Mucosa of rectum (tissue), 2 donors: ENCODE measurements around the gene EIF4A3.

Experiments used
- H3K27ac ChIP-seq, 2 donors: one replicate each; pipeline ENCODE4 v1.7.0; 2013; ENCODE audit warnings: inconsistent platforms in 2 of 2, low read depth in 2 of 2, low read length in 2 of 2
- H3K27me3 ChIP-seq, 2 donors: one replicate each; pipeline ENCODE4 v1.7.0; 2013; ENCODE audit warnings: low read length in 2 of 2; ENCODE audit not compliant: control insufficient read depth in 2 of 2, insufficient read depth in 2 of 2
- H3K36me3 ChIP-seq, 2 donors: one replicate each; pipeline ENCODE4 v1.7.0; 2013; ENCODE audit warnings: low read length in 2 of 2; ENCODE audit not compliant: control insufficient read depth in 2 of 2, insufficient read depth in 2 of 2
- H3K4me1 ChIP-seq, 2 donors: one replicate each; pipeline ENCODE4 v1.7.0; 2013; ENCODE audit warnings: low read length in 2 of 2, mild to moderate bottlenecking in 1 of 2; ENCODE audit not compliant: control insufficient read depth in 2 of 2, insufficient read depth in 2 of 2
- H3K4me3 ChIP-seq, 2 donors: one replicate each; pipeline ENCODE4 v1.7.0; 2013; ENCODE audit warnings: low read length in 2 of 2
- H3K9ac ChIP-seq, 2 donors: one replicate each; pipeline ENCODE4 v1.7.0; 2013; ENCODE audit warnings: low read length in 2 of 2, low read depth in 1 of 2, mild to moderate bottlenecking in 1 of 2
- H3K9me3 ChIP-seq, 2 donors: one replicate each; pipeline ENCODE4 v1.7.0; 2013; ENCODE audit warnings: low read length in 2 of 2; ENCODE audit not compliant: control insufficient read depth in 2 of 2
- donor health status: healthy.
- donor health status: Normal muscosa, but diverticular disease.

The EIF4A3 gene

DNA sequence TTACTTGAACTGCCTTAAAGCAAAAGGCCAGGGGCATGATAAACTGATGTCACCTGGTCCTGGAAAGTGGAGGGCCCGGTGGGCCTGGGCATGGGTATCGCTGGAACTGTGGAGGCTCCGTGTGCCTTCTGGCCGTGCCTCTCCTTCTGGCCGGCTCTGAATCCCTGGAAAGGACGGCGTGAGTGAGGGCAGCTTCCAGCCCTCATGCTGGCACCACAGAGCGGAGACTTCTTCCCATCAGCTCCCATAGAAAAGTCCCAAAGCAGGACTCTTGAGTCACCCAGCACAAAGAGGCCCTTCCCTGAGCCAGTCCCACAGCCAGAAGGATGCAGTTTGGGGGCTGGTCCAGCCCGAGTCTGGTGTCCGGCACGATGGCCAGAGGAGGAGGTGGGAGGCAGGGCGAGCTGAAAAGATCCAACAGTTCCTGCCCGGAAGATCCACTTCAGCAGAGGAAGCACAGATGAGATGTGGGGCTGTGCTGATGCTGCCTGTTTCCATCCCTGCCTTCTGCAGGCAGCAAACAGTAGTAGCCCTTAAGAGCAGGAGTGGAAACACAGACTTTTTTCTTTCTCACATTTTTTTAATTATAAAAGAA lies 37.8 kb downstream of the EIF4A3 start:
- H3K36me3 ChIP-seq = no peaks in the 10 kb centered on the region

DNA sequence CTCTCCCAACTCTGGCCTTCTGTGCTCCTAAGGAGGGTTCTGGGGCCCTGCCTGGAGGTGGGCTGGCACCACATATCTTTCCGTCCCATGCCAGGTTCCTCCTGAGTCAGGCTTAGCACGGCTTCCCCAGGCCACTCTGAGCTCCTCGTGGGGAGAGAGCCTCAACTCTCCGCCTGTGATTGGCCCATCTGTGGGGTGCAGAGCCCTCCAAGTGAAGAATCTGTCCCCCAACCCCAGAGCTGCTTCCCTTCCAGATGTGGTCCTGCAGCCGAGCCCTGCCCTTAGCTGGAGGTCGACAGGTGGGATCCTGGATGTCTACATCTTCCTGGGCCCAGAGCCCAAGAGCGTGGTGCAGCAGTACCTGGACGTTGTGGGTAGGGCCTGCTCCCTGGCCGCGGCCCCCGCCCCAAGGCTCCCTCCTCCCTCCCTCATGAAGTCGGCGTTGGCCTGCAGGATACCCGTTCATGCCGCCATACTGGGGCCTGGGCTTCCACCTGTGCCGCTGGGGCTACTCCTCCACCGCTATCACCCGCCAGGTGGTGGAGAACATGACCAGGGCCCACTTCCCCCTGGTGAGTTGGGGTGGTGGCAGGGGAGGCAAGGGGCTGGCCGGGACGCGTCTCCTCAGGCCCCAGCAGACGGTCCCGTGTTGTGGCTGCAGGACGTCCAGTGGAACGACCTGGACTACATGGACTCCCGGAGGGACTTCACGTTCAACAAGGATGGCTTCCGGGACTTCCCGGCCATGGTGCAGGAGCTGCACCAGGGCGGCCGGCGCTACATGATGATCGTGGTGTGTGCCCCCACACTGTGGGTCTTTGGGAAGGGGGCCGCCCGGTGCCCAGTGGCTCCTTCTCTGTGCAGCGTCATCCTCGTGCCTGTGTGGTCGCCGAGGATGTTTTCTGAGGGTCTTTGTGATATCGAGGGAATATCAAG lies 38.6 kb downstream of the EIF4A3 start:
- no peak overlapping the region for H3K4me3 ChIP-seq
- H3K4me1 ChIP-seq = no peaks in the 10 kb centered on the region
- no peak overlapping the region for H3K9ac ChIP-seq
- no peaks in the 10 kb centered on the region for H3K27me3 ChIP-seq
- H3K27ac ChIP-seq = no peak overlapping the region
- H3K36me3 ChIP-seq = no peaks in the 10 kb centered on the region
- no peaks in the 10 kb centered on the region for H3K9me3 ChIP-seq

More for the DNA sequence above, 37.8 kb downstream of the EIF4A3 start:
- Histone ChIP-seq H3K27ac (no peak overlapping the region), H3K27me3 (no peaks in the 10 kb centered on the region), H3K9ac (no peak overlapping the region), H3K9me3 (no peaks in the 10 kb centered on the region), H3K4me1 (no peaks in the 10 kb centered on the region), H3K4me3 (no peak overlapping the region)

DNA sequence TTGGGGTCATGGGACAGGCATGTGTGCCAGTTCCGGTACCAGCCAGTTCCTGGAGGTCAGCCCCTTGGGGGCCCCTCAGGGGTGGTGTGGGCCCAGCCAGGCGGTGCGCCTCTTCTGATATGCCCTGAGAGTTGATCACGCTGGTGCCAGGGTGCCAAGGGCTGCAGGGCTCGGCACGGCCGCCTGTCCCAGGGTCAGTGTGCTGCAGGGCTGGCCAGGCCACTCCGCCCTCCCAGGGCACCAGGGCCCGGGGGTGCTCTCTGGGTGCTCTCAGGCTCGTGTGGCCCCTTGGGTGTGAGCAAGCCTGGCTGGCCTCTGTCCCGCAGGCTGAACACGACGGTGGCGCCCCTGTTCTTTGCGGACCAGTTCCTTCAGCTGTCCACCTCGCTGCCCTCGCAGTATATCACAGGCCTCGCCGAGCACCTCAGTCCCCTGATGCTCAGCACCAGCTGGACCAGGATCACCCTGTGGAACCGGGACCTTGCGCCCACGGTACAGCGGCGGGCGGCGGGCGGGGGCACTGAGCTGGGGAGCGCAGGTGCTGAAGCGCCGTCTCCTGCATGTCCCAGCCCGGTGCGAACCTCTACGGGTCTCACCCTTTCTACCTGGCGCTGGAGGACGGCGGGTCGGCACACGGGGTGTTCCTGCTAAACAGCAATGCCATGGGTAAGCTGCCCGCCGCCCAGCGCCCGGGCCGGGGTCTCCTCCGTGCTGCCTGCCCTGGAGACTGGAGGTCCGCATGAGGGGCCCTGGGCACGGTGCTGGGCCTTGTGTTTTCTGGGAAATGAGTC lies 39.5 kb downstream of the EIF4A3 start:
- Histone ChIP-seq H3K36me3 (no peaks in the 10 kb centered on the region), H3K27ac (no peak overlapping the region), H3K4me1 (no peaks in the 10 kb centered on the region), H3K4me3 (no peak overlapping the region), H3K9ac (no peak overlapping the region), H3K9me3 (no peaks in the 10 kb centered on the region), H3K27me3 (no peaks in the 10 kb centered on the region)

DNA sequence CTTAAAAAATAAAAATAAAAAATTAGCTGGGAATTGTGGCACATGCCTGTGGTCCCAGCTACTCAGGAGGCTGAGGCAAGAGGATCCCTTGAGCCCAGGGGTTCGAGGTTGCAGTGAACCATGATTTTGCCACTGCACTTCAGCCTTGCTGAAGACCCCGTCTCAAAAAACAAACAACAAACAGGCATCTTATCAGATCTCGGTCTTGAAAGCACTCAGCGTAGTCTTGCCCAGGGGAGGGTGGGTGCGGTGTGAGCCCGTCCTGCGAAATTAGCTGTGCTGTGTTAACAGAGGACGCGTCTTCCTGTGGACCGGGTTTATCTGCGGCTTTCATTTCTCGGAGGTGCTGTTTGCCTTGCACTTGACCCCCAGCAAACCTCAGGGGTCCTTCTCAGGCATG lies 40.2 kb downstream of the EIF4A3 start:
- H3K27ac ChIP-seq = no peak overlapping the region
- H3K36me3 ChIP-seq = no peaks in the 10 kb centered on the region
- no peaks in the 10 kb centered on the region for H3K9me3 ChIP-seq
- H3K4me1 ChIP-seq = peaks cover 3 to 5% of the 10 kb centered on the region in 2 donors
- no peak overlapping the region for H3K4me3 ChIP-seq
- no peak overlapping the region for H3K9ac ChIP-seq
- H3K27me3 ChIP-seq = no peaks in the 10 kb centered on the region

DNA sequence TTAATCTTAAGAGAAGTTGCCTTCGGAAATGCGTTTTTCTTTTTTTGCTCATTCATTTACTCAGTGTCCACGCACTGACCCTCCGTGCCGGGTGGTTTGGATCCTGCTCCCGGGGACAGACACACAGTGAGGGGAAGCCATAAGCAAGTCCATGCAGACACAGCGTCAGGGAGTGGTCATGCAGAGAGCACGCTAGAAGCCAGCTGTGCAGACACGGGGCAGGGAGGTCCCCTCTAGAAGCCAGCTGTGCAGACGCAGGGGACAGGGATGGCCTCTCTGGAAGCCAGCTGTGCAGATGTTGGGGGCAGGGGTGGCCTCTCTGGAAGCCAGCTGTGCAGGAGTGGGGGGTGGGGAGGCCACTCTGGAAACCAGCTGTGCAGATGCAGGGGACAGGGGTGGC lies 40.8 kb downstream of the EIF4A3 start:
- Histone ChIP-seq H3K27ac (no peak overlapping the region), H3K27me3 (no peaks in the 10 kb centered on the region), H3K4me1 (peaks cover 4 to 5% of the 10 kb centered on the region in 2 donors), H3K36me3 (no peaks in the 10 kb centered on the region), H3K4me3 (no peak overlapping the region), H3K9me3 (no peaks in the 10 kb centered on the region), H3K9ac (no peak overlapping the region)

DNA sequence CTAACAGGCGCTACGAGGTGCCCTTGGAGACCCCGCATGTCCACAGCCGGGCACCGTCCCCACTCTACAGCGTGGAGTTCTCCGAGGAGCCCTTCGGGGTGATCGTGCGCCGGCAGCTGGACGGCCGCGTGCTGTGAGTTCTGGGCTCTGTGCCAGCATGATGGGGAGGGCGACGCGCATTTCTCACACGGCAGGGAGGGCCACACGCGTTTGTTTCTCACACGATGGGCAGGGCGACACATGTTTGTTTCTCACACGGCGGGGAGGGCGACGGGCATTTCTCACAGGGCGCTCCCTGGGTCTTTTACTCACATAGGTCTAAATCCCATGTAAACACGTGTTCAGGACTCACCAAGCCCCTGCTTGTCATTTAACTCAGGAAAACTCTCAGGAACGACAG lies 41.2 kb downstream of the EIF4A3 start:
- Histone ChIP-seq H3K36me3 (no peaks in the 10 kb centered on the region), H3K4me1 (peaks cover 4 to 6% of the 10 kb centered on the region in 2 donors), H3K9me3 (no peaks in the 10 kb centered on the region), H3K27me3 (no peaks in the 10 kb centered on the region), H3K4me3 (no peak overlapping the region), H3K9ac (no peak overlapping the region), H3K27ac (no peak overlapping the region)

DNA sequence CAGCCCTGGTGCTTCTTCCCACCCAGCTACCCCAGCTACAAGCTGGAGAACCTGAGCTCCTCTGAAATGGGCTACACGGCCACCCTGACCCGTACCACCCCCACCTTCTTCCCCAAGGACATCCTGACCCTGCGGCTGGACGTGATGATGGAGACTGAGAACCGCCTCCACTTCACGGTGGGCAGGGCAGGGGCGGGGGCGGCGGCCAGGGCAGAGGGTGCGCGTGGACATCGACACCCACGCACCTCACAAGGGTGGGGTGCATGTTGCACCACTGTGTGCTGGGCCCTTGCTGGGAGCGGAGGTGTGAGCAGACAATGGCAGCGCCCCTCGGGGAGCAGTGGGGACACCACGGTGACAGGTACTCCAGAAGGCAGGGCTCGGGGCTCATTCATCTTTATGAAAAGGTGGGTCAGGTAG lies 42.0 kb downstream of the EIF4A3 start:
- Histone ChIP-seq H3K9ac (no peak overlapping the region), H3K27me3 (no peaks in the 10 kb centered on the region), H3K4me1 (peaks cover 4 to 9% of the 10 kb centered on the region in 2 donors), H3K9me3 (no peaks in the 10 kb centered on the region), H3K4me3 (no peak overlapping the region), H3K36me3 (no peaks in the 10 kb centered on the region), H3K27ac (no peak overlapping the region)

DNA sequence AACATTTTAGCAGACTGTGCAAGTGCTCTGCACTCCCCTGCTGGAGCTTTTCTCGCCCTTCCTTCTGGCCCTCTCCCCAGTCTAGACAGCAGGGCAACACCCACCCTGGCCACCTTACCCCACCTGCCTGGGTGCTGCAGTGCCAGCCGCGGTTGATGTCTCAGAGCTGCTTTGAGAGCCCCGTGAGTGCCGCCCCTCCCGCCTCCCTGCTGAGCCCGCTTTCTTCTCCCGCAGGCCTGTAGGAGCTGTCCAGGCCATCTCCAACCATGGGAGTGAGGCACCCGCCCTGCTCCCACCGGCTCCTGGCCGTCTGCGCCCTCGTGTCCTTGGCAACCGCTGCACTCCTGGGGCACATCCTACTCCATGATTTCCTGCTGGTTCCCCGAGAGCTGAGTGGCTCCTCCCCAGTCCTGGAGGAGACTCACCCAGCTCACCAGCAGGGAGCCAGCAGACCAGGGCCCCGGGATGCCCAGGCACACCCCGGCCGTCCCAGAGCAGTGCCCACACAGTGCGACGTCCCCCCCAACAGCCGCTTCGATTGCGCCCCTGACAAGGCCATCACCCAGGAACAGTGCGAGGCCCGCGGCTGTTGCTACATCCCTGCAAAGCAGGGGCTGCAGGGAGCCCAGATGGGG lies 42.5 kb downstream of the EIF4A3 start:
- H3K9me3 ChIP-seq = no peaks in the 10 kb centered on the region
- H3K36me3 ChIP-seq = no peaks in the 10 kb centered on the region
- no peak overlapping the region for H3K4me3 ChIP-seq
- H3K4me1 ChIP-seq = peaks cover 4 to 9% of the 10 kb centered on the region in 2 donors
- H3K9ac ChIP-seq = no peak overlapping the region
- no peaks in the 10 kb centered on the region for H3K27me3 ChIP-seq
- no peak overlapping the region for H3K27ac ChIP-seq

DNA sequence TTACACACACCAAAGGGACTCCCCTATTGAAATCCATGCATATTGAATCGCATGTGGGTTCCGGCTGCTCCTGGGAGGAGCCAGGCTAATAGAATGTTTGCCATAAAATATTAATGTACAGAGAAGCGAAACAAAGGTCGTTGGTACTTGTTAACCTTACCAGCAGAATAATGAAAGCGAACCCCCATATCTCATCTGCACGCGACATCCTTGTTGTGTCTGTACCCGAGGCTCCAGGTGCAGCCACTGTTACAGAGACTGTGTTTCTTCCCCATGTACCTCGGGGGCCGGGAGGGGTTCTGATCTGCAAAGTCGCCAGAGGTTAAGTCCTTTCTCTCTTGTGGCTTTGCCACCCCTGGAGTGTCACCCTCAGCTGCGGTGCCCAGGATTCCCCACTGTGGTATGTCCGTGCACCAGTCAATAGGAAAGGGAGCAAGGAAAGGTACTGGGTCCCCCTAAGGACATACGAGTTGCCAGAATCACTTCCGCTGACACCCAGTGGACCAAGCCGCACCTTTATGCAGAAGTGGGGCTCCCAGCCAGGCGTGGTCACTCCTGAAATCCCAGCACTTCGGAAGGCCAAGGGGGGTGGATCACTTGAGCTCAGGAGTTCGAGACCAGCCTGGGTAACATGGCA lies 43.4 kb downstream of the EIF4A3 start:
- Histone ChIP-seq H3K4me3 (no peak overlapping the region), H3K4me1 (peaks cover 4 to 9% of the 10 kb centered on the region in 2 donors), H3K9ac (no peak overlapping the region), H3K27ac (no peak overlapping the region), H3K27me3 (no peaks in the 10 kb centered on the region), H3K9me3 (no peaks in the 10 kb centered on the region), H3K36me3 (no peaks in the 10 kb centered on the region)
